Endodermal cell (in vitro differentiated cells): ENCODE measurements around the gene TBCE. TPM values are rescaled to one million over a fixed set of nuclear protein-coding genes. Genes with fewer than 3 reads are reported as not detected.
A peak's percentile ranks its signal among the peaks of the same experiment; 100 is the strongest.

Experiments used
- DNase-seq: peaks from one replicate; pipeline ENCODE4 v3.0.0-alpha.2; 2017
- H3K27ac ChIP-seq: 2 replicates; pipeline ENCODE4 v1.5.1; 2013; ENCODE audit warnings: mild to moderate bottlenecking, low read depth, low read length, moderate library complexity
- H3K27me3 ChIP-seq: 2 replicates; pipeline ENCODE4 v1.6.1; 2013; ENCODE audit warnings: mild to moderate bottlenecking, low read length, moderate library complexity; ENCODE audit not compliant: insufficient read depth, control insufficient read depth, poor library complexity, severe bottlenecking
- H3K36me3 ChIP-seq: 2 replicates; pipeline ENCODE4 v1.7.0; 2013; ENCODE audit warnings: mild to moderate bottlenecking, low read length, moderate library complexity; ENCODE audit not compliant: control insufficient read depth, insufficient read depth
- H3K4me1 ChIP-seq: one replicate; pipeline ENCODE4 v1.7.0; 2013; ENCODE audit warnings: low read length; ENCODE audit not compliant: control insufficient read depth, insufficient read depth
- H3K4me3 ChIP-seq: 2 replicates; pipeline ENCODE4 v1.5.1; 2013; ENCODE audit warnings: mild to moderate bottlenecking, low read length, moderate library complexity
- H3K9ac ChIP-seq: 2 replicates; pipeline ENCODE4 v1.6.1; 2013; ENCODE audit warnings: mild to moderate bottlenecking, low read length, moderate library complexity; ENCODE audit not compliant: poor library complexity, severe bottlenecking; ENCODE audit errors: extremely low read depth
- H3K9me3 ChIP-seq: 2 replicates; pipeline ENCODE4 v1.6.1; 2013; ENCODE audit warnings: mild to moderate bottlenecking, low read length, moderate library complexity; ENCODE audit not compliant: control insufficient read depth
- H3K27ac Mint-ChIP-seq: 2 replicates; pipeline ENCODE4 v1.8.0; 2020; ENCODE audit warnings: mixed read lengths
- H3K27me3 Mint-ChIP-seq: 2 replicates; pipeline ENCODE4 v1.8.0; 2021; ENCODE audit warnings: mild to moderate bottlenecking, mixed read lengths; ENCODE audit not compliant: insufficient read depth
- H3K36me3 Mint-ChIP-seq: 2 replicates; pipeline ENCODE4 v1.8.0; 2020; ENCODE audit warnings: low read depth, mixed read lengths
- H3K4me1 Mint-ChIP-seq: 2 replicates; pipeline ENCODE4 v1.8.0; 2020; ENCODE audit warnings: mixed read lengths
- H3K4me3 Mint-ChIP-seq: 2 replicates; pipeline ENCODE4 v1.8.0; 2020; ENCODE audit warnings: mild to moderate bottlenecking, moderate library complexity, mixed read lengths
- H3K9me3 Mint-ChIP-seq: 2 replicates; pipeline ENCODE4 v1.8.0; 2020; ENCODE audit warnings: mild to moderate bottlenecking, mixed read lengths
- WGBS, 2 experiments: methylation state at CpG; one replicate each; pipeline versions ENCODE4 v1.1.5 to v1.1.7; 2013; ENCODE audit warnings: missing lambda C conversion rate in 2 of 2, mixed read lengths in 1 of 2; ENCODE audit not compliant: insufficient coverage in 1 of 2, insufficient read length in 1 of 2; 5-methylcytosine and 5-hydroxymethylcytosine counted together
- total RNA-seq, 2 donors: library from RNA; stranded (reverse); fragmentation: NEBNext Ultra II Directional in 1 of 2; extraction: Animal tissue kit (Norgen Biotek cat#: 25700) in 1 of 2; gene quantifications; 2 replicates in 1 of 2; 3 replicates in 1 of 2; pipeline ENCODE4 v1.2.1, GENCODE V29; 2021
- TF ChIP-seq, protein P1 (sequence below): fragments of 200-600 bp; sonication (generic); conservative IDR thresholded peaks from 2 replicates; pipeline ENCODE4 v1.5.0; 2021; ENCODE audit warnings: antibody characterized with exemption, mild to moderate bottlenecking

The TBCE gene
- total RNA-seq, 2 donors from 2014 or later: 31.8 to 33.3 TPM

DNA sequence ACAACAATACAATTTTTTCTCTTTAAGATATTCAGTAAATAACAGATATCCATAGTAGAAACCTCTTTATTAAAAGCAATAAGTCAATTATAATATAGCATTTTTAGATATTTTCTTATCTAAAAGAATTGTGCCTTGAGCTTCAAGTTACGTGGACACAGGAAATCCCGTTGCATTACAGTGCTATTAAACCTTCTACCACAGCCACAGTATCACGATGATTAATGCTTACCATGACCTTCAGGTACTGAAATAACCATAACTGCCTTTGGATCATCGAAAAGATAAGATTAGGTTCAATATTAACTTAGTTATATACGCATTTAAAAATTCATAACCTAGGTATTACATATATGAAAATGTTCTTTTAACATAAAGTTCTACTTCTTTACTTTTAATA lies 119.1 kb downstream of the TBCE start:
- H3K4me1 ChIP-seq: no peaks in the 10 kb centered on the region
- no peaks in the 10 kb centered on the region for H3K27me3 ChIP-seq
- no peak overlapping the region for H3K4me3 ChIP-seq
- peaks cover 49% of the 10 kb centered on the region for H3K36me3 ChIP-seq
- Mint-ChIP-seq H3K27me3 (no peaks in the 10 kb centered on the region), H3K4me1 (no peaks in the 10 kb centered on the region), H3K27ac (no peak overlapping the region), H3K9me3 (no peaks in the 10 kb centered on the region), H3K4me3 (no peak overlapping the region), H3K36me3 (peaks cover 55% of the 10 kb centered on the region)
- no peak for DNase-seq
- no peak overlapping the region for H3K9ac ChIP-seq
- 98 to 100% methylated on average over 2 to 4 of the region's 5 CpGs for WGBS, 2 experiments
- H3K27ac ChIP-seq: no peak overlapping the region
- H3K9me3 ChIP-seq: peaks cover 20% of the 10 kb centered on the region
- TF ChIP-seq, protein P1, sequence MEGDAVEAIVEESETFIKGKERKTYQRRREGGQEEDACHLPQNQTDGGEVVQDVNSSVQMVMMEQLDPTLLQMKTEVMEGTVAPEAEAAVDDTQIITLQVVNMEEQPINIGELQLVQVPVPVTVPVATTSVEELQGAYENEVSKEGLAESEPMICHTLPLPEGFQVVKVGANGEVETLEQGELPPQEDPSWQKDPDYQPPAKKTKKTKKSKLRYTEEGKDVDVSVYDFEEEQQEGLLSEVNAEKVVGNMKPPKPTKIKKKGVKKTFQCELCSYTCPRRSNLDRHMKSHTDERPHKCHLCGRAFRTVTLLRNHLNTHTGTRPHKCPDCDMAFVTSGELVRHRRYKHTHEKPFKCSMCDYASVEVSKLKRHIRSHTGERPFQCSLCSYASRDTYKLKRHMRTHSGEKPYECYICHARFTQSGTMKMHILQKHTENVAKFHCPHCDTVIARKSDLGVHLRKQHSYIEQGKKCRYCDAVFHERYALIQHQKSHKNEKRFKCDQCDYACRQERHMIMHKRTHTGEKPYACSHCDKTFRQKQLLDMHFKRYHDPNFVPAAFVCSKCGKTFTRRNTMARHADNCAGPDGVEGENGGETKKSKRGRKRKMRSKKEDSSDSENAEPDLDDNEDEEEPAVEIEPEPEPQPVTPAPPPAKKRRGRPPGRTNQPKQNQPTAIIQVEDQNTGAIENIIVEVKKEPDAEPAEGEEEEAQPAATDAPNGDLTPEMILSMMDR: no peak

DNA sequence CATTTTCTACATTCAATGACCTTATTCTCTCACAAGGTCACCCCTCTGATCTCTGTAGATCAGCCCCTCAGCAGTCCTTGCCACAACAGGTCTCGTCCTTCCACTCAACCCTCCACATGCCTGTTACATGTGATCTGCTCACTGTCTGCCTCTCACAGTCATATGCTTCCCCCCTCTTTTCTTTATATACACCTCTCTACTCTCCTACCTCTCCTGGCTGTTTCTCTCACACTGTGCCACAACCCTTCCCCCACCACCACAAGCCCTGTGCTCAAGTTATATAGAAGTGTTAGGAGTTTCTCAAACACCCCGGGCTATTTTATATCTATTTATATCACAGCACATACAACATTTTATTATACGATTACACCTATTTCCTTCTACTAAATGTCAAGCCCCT lies 124.4 kb downstream of the TBCE start:
- Histone ChIP-seq H3K27me3 (no peaks in the 10 kb centered on the region), H3K4me3 (no peak overlapping the region), H3K9ac (no peak overlapping the region), H3K36me3 (peaks cover 43% of the 10 kb centered on the region), H3K9me3 (no peaks in the 10 kb centered on the region), H3K4me1 (no peaks in the 10 kb centered on the region), H3K27ac (no peak overlapping the region)
- Mint-ChIP-seq H3K4me3 (no peak overlapping the region), H3K4me1 (no peaks in the 10 kb centered on the region), H3K36me3 (peaks cover 55% of the 10 kb centered on the region), H3K27ac (peak overlapping the region; percentile 7), H3K9me3 (no peaks in the 10 kb centered on the region), H3K27me3 (no peaks in the 10 kb centered on the region)
- TF ChIP-seq, protein P1: no peak
- no peak for DNase-seq
- 88 to 96% methylated on average over 1 to 3 of the region's 3 CpGs for WGBS, 2 experiments

DNA sequence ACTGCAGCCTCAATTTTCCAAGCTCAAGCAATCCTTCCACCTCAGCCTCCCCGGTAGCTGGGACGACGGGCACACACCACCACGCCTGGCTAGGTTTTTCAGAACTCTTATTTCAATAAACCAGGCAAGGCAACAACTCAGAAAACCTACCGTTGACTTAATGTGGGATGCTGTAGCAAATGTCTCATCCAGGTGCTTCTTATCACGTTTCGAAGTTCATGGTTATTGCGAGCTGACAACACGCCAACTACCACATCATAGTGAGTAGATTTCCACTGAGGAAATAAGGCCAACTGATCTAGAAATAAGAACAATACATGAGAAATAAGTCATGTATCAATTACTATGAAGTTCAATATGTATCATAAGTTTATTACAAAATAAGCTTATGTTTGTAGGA lies 127.3 kb downstream of the TBCE start:
- 97 to 98% methylated on average over 5 to 9 of the region's 9 CpGs for WGBS, 2 experiments
- no peaks in the 10 kb centered on the region for H3K4me1 Mint-ChIP-seq
- Histone ChIP-seq H3K27me3 (no peaks in the 10 kb centered on the region), H3K36me3 (peaks cover 31% of the 10 kb centered on the region), H3K9me3 (no peaks in the 10 kb centered on the region), H3K9ac (no peak overlapping the region), H3K4me1 (no peaks in the 10 kb centered on the region), H3K27ac (no peak overlapping the region), H3K4me3 (no peak overlapping the region)
- H3K27ac Mint-ChIP-seq: no peak overlapping the region
- TF ChIP-seq, protein P1: no peak
- H3K4me3 Mint-ChIP-seq: no peak overlapping the region
- no peaks in the 10 kb centered on the region for H3K9me3 Mint-ChIP-seq
- no peak for DNase-seq
- H3K36me3 Mint-ChIP-seq: peaks cover 42% of the 10 kb centered on the region
- H3K27me3 Mint-ChIP-seq: no peaks in the 10 kb centered on the region
